HCT116 (cell line): ENCODE measurements around the gene CBFB. TPM values are rescaled to one million over a fixed set of nuclear protein-coding genes. Genes with fewer than 3 reads are reported as not detected.

ENCODE experiments used
- ATAC-seq: fragments of 200-7000 bp; cut with Tn5 transposase; 2 replicates; pipeline ENCODE4 v1.9.1; 2020; ENCODE audit warnings: mild to moderate bottlenecking, moderate library complexity
- BruUV-seq: library from RNA; stranded (reverse); fragments of 400-500 nt; replicated peaks from 2 replicates; lab custom pipeline; 2021; lab: Mats Ljungman, UMichigan
- CTCF ChIA-PET: fragments of 300-600 bp; sonication (Branson Sonifier 250); formaldehyde crosslinking; loops from one replicate; lab custom pipeline; 2021; ENCODE audit warnings: antibody characterized with exemption; lab: Charles Lee
- POLR2A ChIA-PET: fragments of 300-600, 350-600 bp; sonication (Branson Sonifier 250); formaldehyde crosslinking; loops from one replicate; lab custom pipeline; 2021; ENCODE audit warnings: antibody characterized with exemption; lab: Charles Lee
- RAD21 ChIA-PET, 2 experiments: fragments of 300-600 bp; sonication (Branson Sonifier 250); formaldehyde crosslinking; loops; one replicate each; lab custom pipeline; 2023; ENCODE audit warnings: low total read pairs in 2 of 2; ENCODE audit not compliant: uncharacterized antibody in 2 of 2, unreplicated experiment in 2 of 2, low non-redundant PET in 1 of 2; lab: Charles Lee
- DNase-seq: peaks from one replicate; pipeline ENCODE4 v3.0.0-alpha.2; 2010; ENCODE audit warnings: low read depth, low spot score
- H2AFZ ChIP-seq: fragments of 200-600 bp; shearing (Covaris generic), sonication (generic); 2 replicates; pipeline ENCODE4 v1.6.1; 2017; ENCODE audit warnings: low read depth, mixed run types, mixed read lengths, antibody characterized with exemption, low read length; ENCODE audit not compliant: poor library complexity, severe bottlenecking
- H3K27ac ChIP-seq: 2 replicates; pipeline ENCODE4 v1.5.1; 2012; ENCODE audit warnings: low read depth, low read length
- H3K27me3 ChIP-seq: fragments of 200-600 bp; sonication (generic); 2 replicates; pipeline ENCODE4 v1.6.1; 2016; ENCODE audit warnings: mixed run types, low read length, mixed read lengths; ENCODE audit not compliant: insufficient read depth
- H3K36me3 ChIP-seq, 2 experiments: fragments of 200-500 bp in 1 of 2; fragments of 200-600 bp in 1 of 2; sonication (Bioruptor generic) in 1 of 2; sonication (generic) in 1 of 2; 2 replicates each; pipeline versions ENCODE4 v1.5.1 to v1.6.1; 2014 to 2016; ENCODE audit warnings: low read length in 2 of 2, inconsistent platforms in 1 of 2, mixed read lengths in 1 of 2, mixed run types in 1 of 2; ENCODE audit not compliant: insufficient read depth in 2 of 2, control insufficient read depth in 1 of 2
- H3K4me1 ChIP-seq, 2 experiments: fragments of 200-600 bp in 1 of 2; sonication (generic) in 1 of 2; 2 replicates each; pipeline versions ENCODE4 v1.5.1 to v1.6.1; 2012 to 2017; ENCODE audit warnings: low read length in 2 of 2, inconsistent platforms in 1 of 2, mild to moderate bottlenecking in 1 of 2, mixed read lengths in 1 of 2, mixed run types in 1 of 2, moderate library complexity in 1 of 2; ENCODE audit not compliant: insufficient read depth in 2 of 2, control insufficient read depth in 1 of 2
- H3K4me2 ChIP-seq: fragments of 200-600 bp; sonication (generic); 2 replicates; pipeline ENCODE4 v1.6.1; 2017; ENCODE audit warnings: mixed run types, low read length, mixed read lengths
- H3K4me3 ChIP-seq, 2 experiments: fragments of 200-600 bp in 1 of 2; sonication (generic) in 1 of 2; replicated peaks in 1 of 2; 2 replicates each; pipeline ENCODE4 v1.5.1; 2011 to 2016; ENCODE audit warnings: low read length in 2 of 2, control low read depth in 1 of 2, low read depth in 1 of 2, mild to moderate bottlenecking in 1 of 2, mixed read lengths in 1 of 2, mixed run types in 1 of 2
- H3K79me2 ChIP-seq: fragments of 200-600 bp; sonication (generic); 2 replicates; pipeline ENCODE4 v1.6.1; 2017; ENCODE audit warnings: mild to moderate bottlenecking, mixed run types, low read length, moderate library complexity, mixed read lengths; ENCODE audit not compliant: insufficient read depth
- H3K9ac ChIP-seq: fragments of 200-600 bp; sonication (generic); 2 replicates; pipeline ENCODE4 v1.6.1; 2016; ENCODE audit warnings: low read length, mixed read lengths
- H3K9me2 ChIP-seq: fragments of 200-600 bp; sonication (generic), shearing (Covaris generic); 2 replicates; pipeline ENCODE4 v1.6.1; 2017; ENCODE audit warnings: mixed run types, mild to moderate bottlenecking, moderate library complexity; ENCODE audit not compliant: insufficient read depth
- H3K9me3 ChIP-seq, 2 experiments: fragments of 200-500 bp in 1 of 2; fragments of 200-600 bp in 1 of 2; sonication (Bioruptor generic) in 1 of 2; sonication (generic) in 1 of 2; 2 replicates each; pipeline ENCODE4 v1.6.1; 2014 to 2017; ENCODE audit warnings: low read length in 2 of 2, mixed read lengths in 2 of 2, inconsistent platforms in 1 of 2, low read depth in 1 of 2, mild to moderate bottlenecking in 1 of 2, mixed run types in 1 of 2, moderate library complexity in 1 of 2; ENCODE audit not compliant: control insufficient read depth in 1 of 2, insufficient read depth in 1 of 2
- H4K20me1 ChIP-seq: fragments of 200-600 bp; sonication (generic), shearing (Covaris generic); 2 replicates; pipeline ENCODE4 v1.6.1; 2017; ENCODE audit warnings: mixed run types, mild to moderate bottlenecking, moderate library complexity; ENCODE audit not compliant: insufficient read depth
- CBX3 ChIP-seq: IDR thresholded peaks from 2 replicates; pipeline ENCODE4 v1.6.1; 2012; ENCODE audit warnings: low read depth
- CEBPB ChIP-seq: IDR thresholded peaks from 2 replicates; pipeline ENCODE4 v1.6.1; 2012; ENCODE audit warnings: low read depth
- EGR1 ChIP-seq: IDR thresholded peaks from 2 replicates; pipeline ENCODE4 v1.6.1; 2012; ENCODE audit warnings: low read depth
- ELF1 ChIP-seq: IDR thresholded peaks from 2 replicates; pipeline ENCODE4 v1.6.1; 2012; ENCODE audit warnings: low read depth, borderline replicate concordance
- EZH2phosphoT487 ChIP-seq: fragments of 200-600 bp; IDR thresholded peaks from 2 replicates; pipeline ENCODE4 v1.6.1; 2018; ENCODE audit warnings: antibody characterized with exemption, borderline replicate concordance
- POLR2AphosphoS5 ChIP-seq: IDR thresholded peaks from 2 replicates; pipeline ENCODE4 v1.6.1; 2011; ENCODE audit warnings: mild to moderate bottlenecking, low read depth, low read length, moderate library complexity
- RAD21 ChIP-seq: IDR thresholded peaks from 2 replicates; pipeline ENCODE4 v1.6.1; 2012; ENCODE audit warnings: low read depth, mild to moderate bottlenecking
- SIN3A ChIP-seq: IDR thresholded peaks from 2 replicates; pipeline ENCODE4 v1.6.1; 2012; ENCODE audit warnings: low read depth
- TCF7L2 ChIP-seq: IDR thresholded peaks from 2 replicates; pipeline ENCODE4 v1.7.0; 2011; ENCODE audit warnings: borderline replicate concordance, inconsistent platforms; ENCODE audit not compliant: insufficient read depth, insufficient read length; ENCODE audit errors: extremely low read depth
- ZFX ChIP-seq: fragments of 450-650 bp; IDR thresholded peaks from 2 replicates; pipeline ENCODE4 v1.6.1; 2017
- intact Hi-C: fragments of 100-400 bp; cut with micrococcal nuclease; formaldehyde crosslinking; loops from 2 replicates; pipeline ENCODE4 v1.10.0; 2022
- total RNA-seq: library from RNA; stranded (reverse); gene quantifications from one replicate; pipeline ENCODE4 v1.2.1, GENCODE V29; 2021; ENCODE audit not compliant: unreplicated experiment
- TF ChIP-seq, protein P1 (sequence below), 3 experiments: fragments of 200-600 bp in 1 of 3; sonication (generic) in 1 of 3; IDR thresholded peaks in 2 of 3; conservative IDR thresholded peaks in 1 of 3; 2 replicates each; pipeline ENCODE4 v1.5.1; 2012 to 2017; ENCODE audit warnings: low read depth in 2 of 3, low read length in 2 of 3, antibody characterized with exemption in 1 of 3, borderline replicate concordance in 1 of 3, control low read depth in 1 of 3, mild to moderate bottlenecking in 1 of 3, mixed read lengths in 1 of 3, mixed run types in 1 of 3, moderate library complexity in 1 of 3; ENCODE audit not compliant: insufficient read depth in 1 of 3
- TF ChIP-seq, protein P2 (sequence below): IDR thresholded peaks from 2 replicates; pipeline ENCODE4 v1.6.1; 2012; ENCODE audit warnings: low read depth
- TF ChIP-seq, protein P3 (sequence below): IDR thresholded peaks from 2 replicates; pipeline ENCODE4 v1.6.1; 2012

The CBFB gene
- total RNA-seq, 1 experiment from 2014 or later, result 101 TPM

DNA sequence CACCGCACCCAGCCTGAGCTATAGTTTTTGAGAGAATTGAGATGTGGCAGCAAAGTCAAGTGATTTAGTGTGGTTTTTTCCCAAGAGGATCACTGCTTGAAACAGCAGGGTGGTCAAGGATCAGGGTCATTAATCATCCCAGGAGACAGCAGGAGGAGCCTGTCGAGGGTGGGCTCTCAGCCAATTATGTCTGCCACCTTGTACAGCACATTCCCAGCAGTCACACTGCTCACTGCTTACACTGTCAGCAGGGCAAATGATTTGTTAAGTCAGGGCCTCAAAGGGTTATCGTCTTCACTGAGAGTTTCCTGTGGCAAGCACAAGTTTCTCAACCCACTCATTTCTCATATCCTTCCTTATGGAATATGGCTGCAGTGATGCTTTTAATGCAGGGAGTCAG, 108.7 kb downstream of the CBFB start (continued):
- no peak for TF ChIP-seq CBX3

DNA sequence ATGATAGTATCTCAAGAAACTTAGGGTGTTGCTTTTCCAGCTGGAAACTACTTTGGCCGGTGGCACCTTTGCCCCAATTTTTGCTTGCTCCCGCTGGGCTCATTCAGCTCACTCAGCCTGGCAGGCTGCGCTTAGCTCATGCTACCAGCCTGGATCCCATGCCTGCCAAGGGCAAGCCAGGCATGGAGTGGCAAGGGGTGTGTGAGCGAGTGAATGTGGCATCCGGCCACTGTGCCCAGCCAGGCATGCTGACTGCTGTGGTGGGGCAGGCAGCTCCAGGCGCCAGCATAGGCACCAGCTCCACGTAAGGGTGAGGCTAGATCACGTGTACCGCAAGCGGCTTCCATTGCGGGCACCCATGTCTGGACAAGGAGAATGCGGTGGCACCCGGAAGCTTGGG, 112.4 kb downstream of the CBFB start:
- CTCF ChIA-PET, result interaction anchor here (1.0 to 1.5 kb wide), 2 partner anchors 14 to 38 kb away, joined by 3 to 7 read pairs (median 3); no protein-coding TSS in a partner anchor
- Histone ChIP-seq H3K27me3 (no peaks in the 10 kb centered on the region), H3K4me2 (no peak overlapping the region), H3K79me2 (no peaks in the 10 kb centered on the region), H3K9me3 (no peaks in the 10 kb centered on the region), H3K9me2 (no peaks in the 10 kb centered on the region), H3K4me3 (no peak overlapping the region), H3K4me1 (no peaks in the 10 kb centered on the region), H2AFZ (no peak overlapping the region), H3K9ac (no peak overlapping the region), H3K36me3 (peaks cover 36 to 58% of the 10 kb centered on the region in 2 experiments)
- POLR2A ChIA-PET, result no interaction called here
- ATAC-seq (no peak), DNase-seq (no peak)
- RAD21 ChIA-PET, result no interaction called here
- no TSS peak for BruUV-seq
- no peak for TF ChIP-seq CEBPB
- no peak for TF ChIP-seq ELF1
- TF ChIP-seq, protein P1, sequence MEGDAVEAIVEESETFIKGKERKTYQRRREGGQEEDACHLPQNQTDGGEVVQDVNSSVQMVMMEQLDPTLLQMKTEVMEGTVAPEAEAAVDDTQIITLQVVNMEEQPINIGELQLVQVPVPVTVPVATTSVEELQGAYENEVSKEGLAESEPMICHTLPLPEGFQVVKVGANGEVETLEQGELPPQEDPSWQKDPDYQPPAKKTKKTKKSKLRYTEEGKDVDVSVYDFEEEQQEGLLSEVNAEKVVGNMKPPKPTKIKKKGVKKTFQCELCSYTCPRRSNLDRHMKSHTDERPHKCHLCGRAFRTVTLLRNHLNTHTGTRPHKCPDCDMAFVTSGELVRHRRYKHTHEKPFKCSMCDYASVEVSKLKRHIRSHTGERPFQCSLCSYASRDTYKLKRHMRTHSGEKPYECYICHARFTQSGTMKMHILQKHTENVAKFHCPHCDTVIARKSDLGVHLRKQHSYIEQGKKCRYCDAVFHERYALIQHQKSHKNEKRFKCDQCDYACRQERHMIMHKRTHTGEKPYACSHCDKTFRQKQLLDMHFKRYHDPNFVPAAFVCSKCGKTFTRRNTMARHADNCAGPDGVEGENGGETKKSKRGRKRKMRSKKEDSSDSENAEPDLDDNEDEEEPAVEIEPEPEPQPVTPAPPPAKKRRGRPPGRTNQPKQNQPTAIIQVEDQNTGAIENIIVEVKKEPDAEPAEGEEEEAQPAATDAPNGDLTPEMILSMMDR (IDR thresholded peaks at IDR 0.05 in 2 of 3, conservative IDR thresholded peaks at IDR 0.05 in 1 of 3; ENCODE audit: borderline replicate concordance in 1 of 3, insufficient read depth in 1 of 3, low read depth in 2 of 3, low read length in 2 of 3), result no peak
- no peak for TF ChIP-seq EZH2phosphoT487
- no peak for TF ChIP-seq ZFX
- no peak for TF ChIP-seq POLR2AphosphoS5
- TF ChIP-seq, protein P2, sequence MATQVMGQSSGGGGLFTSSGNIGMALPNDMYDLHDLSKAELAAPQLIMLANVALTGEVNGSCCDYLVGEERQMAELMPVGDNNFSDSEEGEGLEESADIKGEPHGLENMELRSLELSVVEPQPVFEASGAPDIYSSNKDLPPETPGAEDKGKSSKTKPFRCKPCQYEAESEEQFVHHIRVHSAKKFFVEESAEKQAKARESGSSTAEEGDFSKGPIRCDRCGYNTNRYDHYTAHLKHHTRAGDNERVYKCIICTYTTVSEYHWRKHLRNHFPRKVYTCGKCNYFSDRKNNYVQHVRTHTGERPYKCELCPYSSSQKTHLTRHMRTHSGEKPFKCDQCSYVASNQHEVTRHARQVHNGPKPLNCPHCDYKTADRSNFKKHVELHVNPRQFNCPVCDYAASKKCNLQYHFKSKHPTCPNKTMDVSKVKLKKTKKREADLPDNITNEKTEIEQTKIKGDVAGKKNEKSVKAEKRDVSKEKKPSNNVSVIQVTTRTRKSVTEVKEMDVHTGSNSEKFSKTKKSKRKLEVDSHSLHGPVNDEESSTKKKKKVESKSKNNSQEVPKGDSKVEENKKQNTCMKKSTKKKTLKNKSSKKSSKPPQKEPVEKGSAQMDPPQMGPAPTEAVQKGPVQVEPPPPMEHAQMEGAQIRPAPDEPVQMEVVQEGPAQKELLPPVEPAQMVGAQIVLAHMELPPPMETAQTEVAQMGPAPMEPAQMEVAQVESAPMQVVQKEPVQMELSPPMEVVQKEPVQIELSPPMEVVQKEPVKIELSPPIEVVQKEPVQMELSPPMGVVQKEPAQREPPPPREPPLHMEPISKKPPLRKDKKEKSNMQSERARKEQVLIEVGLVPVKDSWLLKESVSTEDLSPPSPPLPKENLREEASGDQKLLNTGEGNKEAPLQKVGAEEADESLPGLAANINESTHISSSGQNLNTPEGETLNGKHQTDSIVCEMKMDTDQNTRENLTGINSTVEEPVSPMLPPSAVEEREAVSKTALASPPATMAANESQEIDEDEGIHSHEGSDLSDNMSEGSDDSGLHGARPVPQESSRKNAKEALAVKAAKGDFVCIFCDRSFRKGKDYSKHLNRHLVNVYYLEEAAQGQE, result no peak
- TF ChIP-seq, protein P3, sequence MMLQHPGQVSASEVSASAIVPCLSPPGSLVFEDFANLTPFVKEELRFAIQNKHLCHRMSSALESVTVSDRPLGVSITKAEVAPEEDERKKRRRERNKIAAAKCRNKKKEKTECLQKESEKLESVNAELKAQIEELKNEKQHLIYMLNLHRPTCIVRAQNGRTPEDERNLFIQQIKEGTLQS, result no peak
- no peak for TF ChIP-seq RAD21
- TF ChIP-seq EGR1, result no peak
- no peak for TF ChIP-seq SIN3A
- no peak for TF ChIP-seq TCF7L2
- TF ChIP-seq, all 23 proteins: peak for 0
- intact Hi-C loops, result no loop called here
- no peak overlapping the region for H3K27ac ChIP-seq
- no peaks in the 10 kb centered on the region for H4K20me1 ChIP-seq
